HepG2 (cell line): ENCODE measurements around the gene SMARCA2. TPM values are rescaled to one million over a fixed set of nuclear protein-coding genes. Genes with fewer than 3 reads are reported as not detected.

Source experiments
- ATAC-seq: fragments of 200-7000 bp; cut with Tn5 transposase; 3 replicates; pipeline ENCODE4 v1.9.1; 2020; ENCODE audit warnings: mild to moderate bottlenecking, moderate library complexity
- BruUV-seq: library from RNA; stranded (reverse); fragments of 400-500 nt; replicated peaks from 2 replicates; lab custom pipeline; 2021; lab: Mats Ljungman, UMichigan
- CTCF ChIA-PET: fragments of 300-600 bp; formaldehyde crosslinking; extraction: SDS; loops from one replicate; lab custom pipeline; 2021; ENCODE audit warnings: low total read pairs, inconsistent platforms, low intra/inter-chr PET ratio; lab: Yijun Ruan, JAX
- POLR2A ChIA-PET: fragments of 350-600 bp; sonication (Branson Sonifier 250); formaldehyde crosslinking; loops from one replicate; lab custom pipeline; 2020; ENCODE audit warnings: antibody characterized with exemption, inconsistent platforms; lab: Yijun Ruan, JAX
- DNase-seq: peaks from one replicate; pipeline ENCODE4 v3.0.0-alpha.2; 2015; ENCODE audit warnings: low spot score
- FAIRE-seq: peaks from 3 replicates; lab custom pipeline; 2011; peaks lifted over from hg19 to GRCh38; lab: Jason Lieb, UNC
- H2AFZ ChIP-seq: one replicate; pipeline ENCODE4 v1.6.1; 2011; ENCODE audit warnings: low read length, inconsistent platforms
- H3K27ac ChIP-seq: fragments of 300-600 bp; 3 replicates; pipeline ENCODE4 v1.8.0; 2011; ENCODE audit warnings: mixed run types, mild to moderate bottlenecking, mixed read lengths, low read length, inconsistent platforms; ENCODE audit not compliant: insufficient read depth; ENCODE audit errors: extremely low read length
- H3K27me3 ChIP-seq, 2 experiments: fragments of 200-600 bp in 1 of 2; 2 replicates in 1 of 2; 3 replicates in 1 of 2; pipeline versions ENCODE4 v1.6.0 to v1.8.0; 2011; ENCODE audit warnings: low read length in 2 of 2, mild to moderate bottlenecking in 2 of 2, moderate library complexity in 2 of 2, inconsistent platforms in 1 of 2; ENCODE audit not compliant: insufficient read depth in 2 of 2, control insufficient read depth in 1 of 2
- H3K36me3 ChIP-seq, 2 experiments: fragments of 200-600 bp in 1 of 2; replicated peaks in 1 of 2; 2 replicates in 1 of 2; 3 replicates in 1 of 2; pipeline versions ENCODE4 v1.5.1 to v1.8.0; 2011; ENCODE audit warnings: low read length in 2 of 2, inconsistent platforms in 1 of 2; ENCODE audit not compliant: insufficient read depth in 2 of 2, control insufficient read depth in 1 of 2
- H3K4me1 ChIP-seq: 2 replicates; pipeline ENCODE4 v1.5.1; 2012; ENCODE audit warnings: low read length, inconsistent platforms; ENCODE audit not compliant: insufficient read depth
- H3K4me2 ChIP-seq: 2 replicates; pipeline ENCODE4 v1.6.0; 2011; ENCODE audit warnings: low read depth, low read length, inconsistent platforms
- H3K4me3 ChIP-seq, 3 experiments: fragments of 200-600 bp in 1 of 3; sonication (generic), shearing (Covaris generic) in 1 of 3; replicated peaks in 1 of 3; 2 replicates each; pipeline ENCODE4 v1.5.1; 2011 to 2016; ENCODE audit warnings: low read length in 3 of 3, inconsistent platforms in 2 of 3, low read depth in 2 of 3, mild to moderate bottlenecking in 2 of 3, control low read depth in 1 of 3, mixed read lengths in 1 of 3; ENCODE audit not compliant: insufficient read depth in 1 of 3
- H3K79me2 ChIP-seq: one replicate; pipeline ENCODE4 v1.6.1; 2011; ENCODE audit warnings: low read length, inconsistent platforms; ENCODE audit not compliant: insufficient read depth
- H3K9ac ChIP-seq: 2 replicates; pipeline ENCODE4 v1.6.0; 2011; ENCODE audit warnings: mild to moderate bottlenecking, low read depth, low read length, inconsistent platforms; ENCODE audit not compliant: insufficient read depth
- H3K9me3 ChIP-seq: 2 replicates; pipeline ENCODE4 v1.5.1; 2012; ENCODE audit warnings: mild to moderate bottlenecking, low read length
- H4K20me1 ChIP-seq: 2 replicates; pipeline ENCODE4 v1.6.0; 2011; ENCODE audit warnings: inconsistent platforms, mild to moderate bottlenecking, low read length, moderate library complexity; ENCODE audit not compliant: insufficient read depth
- ELF1 ChIP-seq: sonication (generic); formaldehyde crosslinking; IDR thresholded peaks from 2 replicates; pipeline ENCODE4 v1.4.0; 2020; ENCODE audit warnings: missing genetic modification reagents
- KLF6 ChIP-seq: IDR thresholded peaks from 2 replicates; pipeline ENCODE4 v1.8.0; 2016; ENCODE audit warnings: missing biosample characterization, missing genetic modification reagents
- LCORL ChIP-seq, 2 experiments: fragments of 450-650 bp in 1 of 2; sonication (generic) in 1 of 2; formaldehyde crosslinking in 1 of 2; IDR thresholded peaks; 2 replicates each; pipeline versions ENCODE4 v1.5.0 to v1.6.1; 2017 to 2020; ENCODE audit warnings: antibody characterized with exemption in 1 of 2, missing genetic modification reagents in 1 of 2
- NCOA1 ChIP-seq: sonication (generic); formaldehyde crosslinking; IDR thresholded peaks from 2 replicates; pipeline ENCODE4 v1.9.0; 2021; ENCODE audit warnings: missing genetic modification reagents
- RFXANK ChIP-seq: IDR thresholded peaks from 2 replicates; pipeline ENCODE4 v1.6.1; 2016
- ZNF101 ChIP-seq: sonication (generic); formaldehyde crosslinking; IDR thresholded peaks from 2 replicates; pipeline ENCODE4 v1.4.0; 2020; ENCODE audit warnings: mild to moderate bottlenecking, low read depth, missing genetic modification reagents, borderline replicate concordance
- ZNF138 ChIP-seq: sonication (generic); formaldehyde crosslinking; IDR thresholded peaks from 2 replicates; pipeline ENCODE4 v1.5.0; 2020; ENCODE audit warnings: mild to moderate bottlenecking, low read depth, missing genetic modification reagents
- ZNF484 ChIP-seq: sonication (generic); formaldehyde crosslinking; IDR thresholded peaks from 2 replicates; pipeline ENCODE4 v1.5.1; 2020; ENCODE audit warnings: mild to moderate bottlenecking, low read depth, missing genetic modification reagents, borderline replicate concordance
- ZNF550 ChIP-seq: sonication (generic); formaldehyde crosslinking; IDR thresholded peaks from 2 replicates; pipeline ENCODE4 v1.4.0; 2020; ENCODE audit warnings: mild to moderate bottlenecking, missing genetic modification reagents, borderline replicate concordance
- ZNF768 ChIP-seq: sonication (generic); formaldehyde crosslinking; IDR thresholded peaks from 2 replicates; pipeline ENCODE4 v1.4.0; 2020; ENCODE audit warnings: missing genetic modification reagents
- WGBS: methylation state at CpG from one replicate; pipeline ENCODE4 v1.1.6; 2017; ENCODE audit warnings: low lambda C conversion rate; 5-methylcytosine and 5-hydroxymethylcytosine counted together
- in situ Hi-C: cut with HindIII; loops from 2 replicates; pipeline ENCODE4 v1.10.0; 2017; ENCODE audit warnings: low pct_unique_long_range_greater_than_20kb; ENCODE audit not compliant: extremely low pct_ligation_motif_present
- intact Hi-C: fragments of 100-400 bp; cut with micrococcal nuclease; formaldehyde crosslinking; loops from one replicate; pipeline ENCODE4 v1.10.0; 2022; ENCODE audit not compliant: unreplicated experiment
- polyA plus RNA-seq, 8 experiments: library from polyadenylated mRNA; depleted of rRNA in 3 of 8; stranded (reverse) in 7 of 8; unstranded in 1 of 8; fragments of >200 nt; fragmentation: Illumina TruSeq in 4 of 8; extraction: Trizol in 4 of 8; gene quantifications; 2 replicates each; pipeline versions ENCODE4 v1.2.1 to v1.2.3, GENCODE V29; 2011 to 2016; ENCODE audit warnings: low read depth in 4 of 8, missing spikeins in 1 of 8, mixed read lengths in 1 of 8; ENCODE audit not compliant: insufficient read depth in 1 of 8
- total RNA-seq, 5 experiments: library from RNA; depleted of rRNA; stranded (reverse); fragments of >200 nt; fragmentation: Illumina TruSeq; extraction: Trizol; gene quantifications; 2 replicates each; pipeline ENCODE4 v1.2.3, GENCODE V29; 2016; ENCODE audit warnings: low read depth in 1 of 5
- TF ChIP-seq, protein P1 (sequence below): sonication (generic); formaldehyde crosslinking; IDR thresholded peaks from 2 replicates; pipeline ENCODE4 v1.5.0; 2020; ENCODE audit warnings: mild to moderate bottlenecking, missing genetic modification reagents, borderline replicate concordance
- TF ChIP-seq, protein P2 (sequence below): sonication (generic); formaldehyde crosslinking; IDR thresholded peaks from 2 replicates; pipeline ENCODE4 v1.4.0; 2020; ENCODE audit warnings: low read depth, mild to moderate bottlenecking, missing genetic modification reagents
- TF ChIP-seq, protein P3 (sequence below): sonication (generic); formaldehyde crosslinking; IDR thresholded peaks from 2 replicates; pipeline ENCODE4 v1.4.0; 2020; ENCODE audit warnings: missing genetic modification reagents

Gene SMARCA2
- total and polyA plus RNA-seq, 2 of the 13 experiments (the other 11 are each of a cell fraction or from before 2014, with no cell fraction given) = 22.5 to 23.7 TPM

DNA sequence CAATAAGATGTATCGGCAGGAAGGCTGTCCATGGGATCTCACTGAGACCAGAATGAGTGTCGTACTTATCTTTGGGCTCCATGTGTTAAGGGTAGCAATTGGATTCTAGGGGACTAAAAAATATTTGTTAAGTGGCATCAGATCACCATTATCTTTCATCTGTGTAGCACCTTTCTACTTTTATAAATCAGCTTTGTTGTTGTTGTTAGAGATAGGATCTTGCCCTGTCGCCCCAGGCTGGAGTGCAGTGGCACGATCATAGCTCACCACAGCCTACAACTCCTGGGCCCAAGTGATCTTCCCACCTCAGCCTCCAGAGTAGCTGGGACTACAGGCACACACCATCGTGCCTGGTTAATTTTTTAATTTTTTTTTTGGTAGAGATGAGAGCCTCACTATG lies 220.5 kb downstream of the SMARCA2 start:
- Histone ChIP-seq H3K9ac (no peak overlapping the region), H3K4me1 (peaks cover 8% of the 10 kb centered on the region; the same call in 1 of the 2 replicates), H4K20me1 (no peaks in the 10 kb centered on the region), H3K9me3 (no peaks in the 10 kb centered on the region), H3K79me2 (no peaks in the 10 kb centered on the region), H3K27me3 (peaks cover 0 to 4% of the 10 kb centered on the region in 2 experiments; a peak in 1 of 5 replicates), H3K36me3 (no peaks in the 10 kb centered on the region), H3K4me3 (no peak overlapping the region), H3K27ac (no peak overlapping the region), H3K4me2 (no peak overlapping the region), H2AFZ (no peak overlapping the region)
- DNase-seq (no peak), ATAC-seq (no peak), FAIRE-seq (no peak)
- BruUV-seq = no TSS peak
- ChIA-PET CTCF (no interaction called here), POLR2A (no interaction called here)
- WGBS = 74% methylated on average over 5 of the region's 5 CpGs
- intact Hi-C loops (no loop called here), in situ Hi-C loops (no loop called here)
- TF ChIP-seq, protein P1, sequence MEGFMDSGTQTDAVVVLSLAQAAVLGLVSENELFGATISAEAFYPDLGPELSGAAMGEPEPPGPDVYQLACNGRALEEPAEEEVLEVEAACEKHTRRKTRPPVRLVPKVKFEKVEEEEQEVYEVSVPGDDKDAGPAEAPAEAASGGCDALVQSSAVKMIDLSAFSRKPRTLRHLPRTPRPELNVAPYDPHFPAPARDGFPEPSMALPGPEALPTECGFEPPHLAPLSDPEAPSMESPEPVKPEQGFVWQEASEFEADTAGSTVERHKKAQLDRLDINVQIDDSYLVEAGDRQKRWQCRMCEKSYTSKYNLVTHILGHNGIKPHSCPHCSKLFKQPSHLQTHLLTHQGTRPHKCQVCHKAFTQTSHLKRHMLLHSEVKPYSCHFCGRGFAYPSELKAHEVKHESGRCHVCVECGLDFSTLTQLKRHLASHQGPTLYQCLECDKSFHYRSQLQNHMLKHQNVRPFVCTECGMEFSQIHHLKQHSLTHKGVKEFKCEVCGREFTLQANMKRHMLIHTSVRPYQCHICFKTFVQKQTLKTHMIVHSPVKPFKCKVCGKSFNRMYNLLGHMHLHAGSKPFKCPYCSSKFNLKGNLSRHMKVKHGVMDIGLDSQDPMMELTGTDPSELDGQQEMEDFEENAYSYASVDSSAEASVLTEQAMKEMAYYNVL = no peak
- TF ChIP-seq RFXANK (CRISPR knock-in tag) (no peak), ZNF101 (no peak), ZNF138 (no peak), LCORL (IDR thresholded peaks at IDR 0.05) (no peak), LCORL (CRISPR knock-in tag; IDR thresholded peaks at IDR 0.05) (no peak), KLF6 (CRISPR knock-in tag) (no peak), ZNF768 (no peak), NCOA1 (CRISPR knock-in tag) (no peak), ZNF484 (CRISPR knock-in tag) (no peak), ELF1 (CRISPR knock-in tag) (no peak), ZNF550 (CRISPR knock-in tag) (no peak)
- TF ChIP-seq, protein P2, sequence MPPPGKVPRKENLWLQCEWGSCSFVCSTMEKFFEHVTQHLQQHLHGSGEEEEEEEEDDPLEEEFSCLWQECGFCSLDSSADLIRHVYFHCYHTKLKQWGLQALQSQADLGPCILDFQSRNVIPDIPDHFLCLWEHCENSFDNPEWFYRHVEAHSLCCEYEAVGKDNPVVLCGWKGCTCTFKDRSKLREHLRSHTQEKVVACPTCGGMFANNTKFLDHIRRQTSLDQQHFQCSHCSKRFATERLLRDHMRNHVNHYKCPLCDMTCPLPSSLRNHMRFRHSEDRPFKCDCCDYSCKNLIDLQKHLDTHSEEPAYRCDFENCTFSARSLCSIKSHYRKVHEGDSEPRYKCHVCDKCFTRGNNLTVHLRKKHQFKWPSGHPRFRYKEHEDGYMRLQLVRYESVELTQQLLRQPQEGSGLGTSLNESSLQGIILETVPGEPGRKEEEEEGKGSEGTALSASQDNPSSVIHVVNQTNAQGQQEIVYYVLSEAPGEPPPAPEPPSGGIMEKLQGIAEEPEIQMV (CRISPR knock-in tag) = no peak
- TF ChIP-seq, protein P3, sequence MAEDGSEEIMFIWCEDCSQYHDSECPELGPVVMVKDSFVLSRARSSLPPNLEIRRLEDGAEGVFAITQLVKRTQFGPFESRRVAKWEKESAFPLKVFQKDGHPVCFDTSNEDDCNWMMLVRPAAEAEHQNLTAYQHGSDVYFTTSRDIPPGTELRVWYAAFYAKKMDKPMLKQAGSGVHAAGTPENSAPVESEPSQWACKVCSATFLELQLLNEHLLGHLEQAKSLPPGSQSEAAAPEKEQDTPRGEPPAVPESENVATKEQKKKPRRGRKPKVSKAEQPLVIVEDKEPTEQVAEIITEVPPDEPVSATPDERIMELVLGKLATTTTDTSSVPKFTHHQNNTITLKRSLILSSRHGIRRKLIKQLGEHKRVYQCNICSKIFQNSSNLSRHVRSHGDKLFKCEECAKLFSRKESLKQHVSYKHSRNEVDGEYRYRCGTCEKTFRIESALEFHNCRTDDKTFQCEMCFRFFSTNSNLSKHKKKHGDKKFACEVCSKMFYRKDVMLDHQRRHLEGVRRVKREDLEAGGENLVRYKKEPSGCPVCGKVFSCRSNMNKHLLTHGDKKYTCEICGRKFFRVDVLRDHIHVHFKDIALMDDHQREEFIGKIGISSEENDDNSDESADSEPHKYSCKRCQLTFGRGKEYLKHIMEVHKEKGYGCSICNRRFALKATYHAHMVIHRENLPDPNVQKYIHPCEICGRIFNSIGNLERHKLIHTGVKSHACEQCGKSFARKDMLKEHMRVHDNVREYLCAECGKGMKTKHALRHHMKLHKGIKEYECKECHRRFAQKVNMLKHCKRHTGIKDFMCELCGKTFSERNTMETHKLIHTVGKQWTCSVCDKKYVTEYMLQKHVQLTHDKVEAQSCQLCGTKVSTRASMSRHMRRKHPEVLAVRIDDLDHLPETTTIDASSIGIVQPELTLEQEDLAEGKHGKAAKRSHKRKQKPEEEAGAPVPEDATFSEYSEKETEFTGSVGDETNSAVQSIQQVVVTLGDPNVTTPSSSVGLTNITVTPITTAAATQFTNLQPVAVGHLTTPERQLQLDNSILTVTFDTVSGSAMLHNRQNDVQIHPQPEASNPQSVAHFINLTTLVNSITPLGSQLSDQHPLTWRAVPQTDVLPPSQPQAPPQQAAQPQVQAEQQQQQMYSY (CRISPR knock-in tag) = no peak
